Lower leg skin (tissue), 4 donors: ENCODE data around the gene TRIO. TPM values are rescaled to one million over a fixed set of nuclear protein-coding genes. Genes with fewer than 3 reads are reported as not detected.

Experiments
- DNase-seq, 2 donors: peaks; one replicate each; pipeline ENCODE4 v3.0.0-alpha.2; 2019; ENCODE audit warnings: low spot score in 2 of 2
- H3K4me3 ChIP-seq: fragments of 200-600 bp; sonication (generic); 2 replicates; pipeline ENCODE4 v1.5.1; 2017; ENCODE audit warnings: mild to moderate bottlenecking, low read depth; ENCODE audit not compliant: poor library complexity, severe bottlenecking
- CTCF ChIP-seq, 3 donors: fragments of 450-650 bp; IDR thresholded peaks; one replicate each; pipeline ENCODE4 v1.5.1; 2016; ENCODE audit warnings: antibody characterized with exemption in 3 of 3, mild to moderate bottlenecking in 3 of 3, moderate library complexity in 2 of 3
- POLR2A ChIP-seq, 2 donors: fragments of 450-650 bp; IDR thresholded peaks; one replicate each; pipeline ENCODE4 v1.6.1; 2016 to 2017; ENCODE audit warnings: antibody characterized with exemption in 2 of 2, mild to moderate bottlenecking in 1 of 2, moderate library complexity in 1 of 2
- WGBS, 2 donors: methylation state at CpG; one replicate each; pipeline ENCODE4 v1.1.5; 2018; 5-methylcytosine and 5-hydroxymethylcytosine counted together
- intact Hi-C: fragments of 100-400 bp; cut with DNase I; formaldehyde crosslinking; loops from one replicate; pipeline ENCODE4 v1.15.0; 2023; ENCODE audit warnings: low total_unique reads
- total RNA-seq, 4 donors: library from RNA; depleted of rRNA; stranded (reverse); fragments of >200 nt; gene quantifications; one replicate each; pipeline ENCODE4 v1.1.0, GENCODE V29; 2016

TRIO gene
- total RNA-seq, 4 donors from 2014 or later: 47.8 to 101 (median 64.5) TPM

DNA sequence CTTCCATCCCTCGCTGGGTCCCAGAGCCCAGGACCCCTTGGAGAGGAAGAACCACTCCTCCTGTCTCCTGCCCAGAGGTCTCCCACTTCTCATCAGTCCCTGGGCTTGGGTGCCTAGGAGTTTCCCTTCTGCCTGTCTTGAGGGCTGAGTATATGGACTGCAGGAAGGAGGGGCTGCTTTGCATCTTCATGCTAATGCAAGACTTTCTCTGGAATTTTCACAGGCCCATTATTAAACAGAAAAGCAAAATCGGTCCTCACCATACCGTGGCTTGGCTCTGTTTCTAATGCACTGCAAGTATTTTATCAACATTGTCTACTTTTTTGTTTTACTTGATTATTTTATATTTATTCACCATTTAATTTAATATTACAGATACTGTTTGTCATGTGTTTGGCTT is 34.5 kb downstream of the TRIO start:
- DNase-seq: no peak
- TF ChIP-seq POLR2A (IDR thresholded peaks at IDR 0.05): no peak
- no peak for TF ChIP-seq CTCF (IDR thresholded peaks at IDR 0.05)
- no peak overlapping the region for H3K4me3 ChIP-seq
- intact Hi-C loops: no loop called here
- WGBS, 2 donors: 81 to 89% methylated on average over 3 of the region's 3 CpGs

DNA sequence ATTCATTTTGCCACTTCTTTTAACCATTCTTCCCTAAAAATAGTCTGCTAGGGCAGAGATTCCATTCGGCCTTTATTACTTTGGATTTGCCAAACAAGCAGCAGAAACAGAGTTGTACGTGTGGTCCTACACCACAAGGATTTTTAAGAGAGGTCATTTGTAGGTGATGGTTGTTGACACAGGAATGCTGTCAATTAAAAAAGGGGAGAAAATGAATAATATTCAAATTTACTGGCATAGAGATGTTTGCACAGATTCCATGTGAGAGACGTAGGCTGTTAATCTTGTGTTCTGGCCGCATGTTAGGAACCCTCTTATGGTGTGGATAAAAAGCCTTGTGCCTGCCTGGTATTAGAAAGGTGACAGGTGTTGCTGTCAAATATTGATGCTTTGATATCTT is 34.9 kb downstream of the TRIO start:
- intact Hi-C loops: no loop called here
- no peak overlapping the region for H3K4me3 ChIP-seq
- TF ChIP-seq CTCF (IDR thresholded peaks at IDR 0.05) (no peak), POLR2A (IDR thresholded peaks at IDR 0.05) (no peak)
- WGBS, 2 donors: 73 to 84% methylated on average over 4 of the region's 4 CpGs
- DNase-seq: no peak

- H3K4me3 ChIP-seq: no peak overlapping the region
- no peak for DNase-seq
- WGBS, 2 donors: 59 to 68% methylated on average over 10 of the region's 10 CpGs
- TF ChIP-seq POLR2A (IDR thresholded peaks at IDR 0.05) (no peak), CTCF (IDR thresholded peaks at IDR 0.05) (no peak)
- intact Hi-C loops: no loop called here
These were observed 35.6 kb downstream of the TRIO start for GRCh38 chr5:14178671-14179211.

GRCh38 chr5:14179446-14179845 is 36.3 kb downstream of the TRIO start:
- TF ChIP-seq CTCF (IDR thresholded peaks at IDR 0.05): no peak
- no peak for TF ChIP-seq POLR2A (IDR thresholded peaks at IDR 0.05)
- 57 to 59% methylated on average over 6 of the region's 6 CpGs for WGBS, 2 donors

DNA sequence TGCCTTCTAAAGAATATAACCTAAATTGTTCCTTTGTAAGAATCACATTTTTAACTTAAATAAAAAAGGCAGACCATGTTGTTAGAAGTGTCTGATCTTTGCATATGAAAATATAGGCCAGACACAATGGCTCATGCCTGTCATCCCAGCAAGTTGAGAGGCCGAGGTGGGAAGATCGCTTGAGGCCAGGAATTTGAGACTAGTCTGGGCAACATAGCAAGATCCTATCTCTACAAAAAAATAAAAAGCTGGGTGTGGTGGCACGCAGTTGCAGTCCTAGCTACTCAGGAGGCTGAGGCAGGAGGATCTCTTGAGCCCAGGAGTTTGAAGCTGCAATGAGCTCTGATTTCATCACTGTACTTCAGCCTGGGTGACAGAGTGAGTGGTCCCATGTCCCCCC is 37.3 kb downstream of the TRIO start:
- intact Hi-C loops: no loop called here
- DNase-seq: no peak
- no peak overlapping the region for H3K4me3 ChIP-seq
- TF ChIP-seq POLR2A (IDR thresholded peaks at IDR 0.05) (no peak), CTCF (IDR thresholded peaks at IDR 0.05) (no peak)
- WGBS, 2 donors: 61 to 63% methylated on average over 3 of the region's 3 CpGs

More at GRCh38 chr5:14179446-14179845, 36.3 kb downstream of the TRIO start:
- intact Hi-C loops: no loop called here
- no peak for DNase-seq
- no peak overlapping the region for H3K4me3 ChIP-seq

GRCh38 chr5:14181299-14181968 is 38.3 kb downstream of the TRIO start:
- DNase-seq: no peak
- intact Hi-C loops: no loop called here
- no peak overlapping the region for H3K4me3 ChIP-seq
- TF ChIP-seq CTCF (IDR thresholded peaks at IDR 0.05) (no peak), POLR2A (IDR thresholded peaks at IDR 0.05) (no peak)
- 82 to 88% methylated on average over 8 to 11 of the region's 11 CpGs for WGBS, 2 donors
